ENCODE results near the gene CERS1.

DNA sequence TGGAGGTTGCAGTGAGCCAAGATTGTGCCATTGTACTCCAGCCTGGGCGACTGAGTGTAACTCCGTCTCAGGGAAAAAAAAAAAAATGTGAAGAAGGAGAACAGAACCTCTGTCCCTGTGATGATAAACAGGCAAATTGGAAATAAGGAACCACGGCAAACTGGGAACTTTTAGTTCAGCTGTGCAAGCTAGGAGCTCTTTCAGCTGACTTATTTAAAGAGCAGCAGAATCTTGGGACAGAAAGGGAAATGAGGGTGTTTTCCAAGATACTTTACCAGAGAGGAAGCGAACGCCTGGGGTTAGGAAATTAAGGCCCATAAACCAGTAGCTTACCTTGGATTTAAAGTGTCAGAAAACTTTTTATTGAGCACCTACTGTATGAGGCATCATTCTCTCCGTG is 67.2 kb downstream of the CERS1 start:
- no peak for TF ChIP-seq POLR2A (IDR thresholded peaks at IDR 0.05)
- TF ChIP-seq CTCF (IDR thresholded peaks at IDR 0.05) = no peak
